NB4 (cell line): ENCODE data around the gene SPATA24.

ENCODE experiments used
- DNase-seq: peaks from one replicate; pipeline ENCODE4 v3.0.0; 2010; ENCODE audit warnings: low read depth
- H3K4me3 ChIP-seq: one replicate; pipeline ENCODE4 v1.5.1; 2011; ENCODE audit warnings: mild to moderate bottlenecking, low read depth, low read length, moderate library complexity
- CTCF ChIP-seq: IDR thresholded peaks from one replicate; pipeline ENCODE4 v1.5.1; 2012; ENCODE audit warnings: low read depth, low read length
- MYC ChIP-seq: IDR thresholded peaks from 2 replicates; pipeline ENCODE4 v1.6.1; 2011; ENCODE audit warnings: low read depth, low read length
- POLR2A ChIP-seq: IDR thresholded peaks from 2 replicates; pipeline ENCODE4 v1.6.1; 2011; ENCODE audit warnings: mild to moderate bottlenecking; ENCODE audit not compliant: insufficient read length; ENCODE audit errors: extremely low read depth
- TF ChIP-seq, protein P1 (sequence below): IDR thresholded peaks from 2 replicates; pipeline ENCODE4 v1.6.1; 2011; ENCODE audit warnings: low read depth, low read length

SPATA24 gene

DNA sequence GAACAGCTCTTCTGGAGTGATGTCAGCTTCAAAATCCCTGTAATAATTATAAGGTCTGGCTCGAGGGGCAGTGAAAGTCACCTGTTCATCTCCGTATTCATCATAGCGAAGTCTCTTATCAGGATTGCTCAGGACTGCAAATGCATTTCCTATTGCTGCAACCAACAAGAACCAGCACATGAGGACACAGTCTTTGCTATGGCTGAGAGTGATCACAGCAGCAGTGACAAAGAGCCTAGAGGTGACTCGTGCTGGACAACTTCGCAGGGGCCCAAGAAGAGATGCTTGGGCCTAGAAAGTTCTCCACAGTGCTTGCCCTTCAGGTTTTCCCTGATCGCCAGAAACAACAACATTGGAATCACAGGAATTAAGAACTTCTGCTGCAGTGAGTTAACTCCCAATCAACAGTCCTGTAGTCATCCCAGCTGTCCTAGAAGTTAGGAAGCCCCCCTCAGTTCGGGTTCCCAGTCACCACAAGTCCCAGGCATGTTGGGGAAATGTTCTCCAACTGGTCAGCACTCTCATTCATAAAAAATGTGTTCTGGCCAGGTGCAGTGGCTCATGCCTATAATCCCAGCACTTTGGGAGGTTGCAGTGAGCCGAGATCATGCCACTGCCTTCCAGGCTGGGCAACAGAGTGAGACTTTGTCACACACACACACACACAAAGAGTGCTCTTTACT lies 22.5 kb upstream of the SPATA24 start:
- no peak overlapping the region for H3K4me3 ChIP-seq
- DNase-seq, result no peak
- no peak for TF ChIP-seq CTCF
- TF ChIP-seq POLR2A, result no peak
- TF ChIP-seq MYC, result no peak
- TF ChIP-seq, protein P1, sequence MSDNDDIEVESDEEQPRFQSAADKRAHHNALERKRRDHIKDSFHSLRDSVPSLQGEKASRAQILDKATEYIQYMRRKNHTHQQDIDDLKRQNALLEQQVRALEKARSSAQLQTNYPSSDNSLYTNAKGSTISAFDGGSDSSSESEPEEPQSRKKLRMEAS, result no peak

- no peak overlapping the region for H3K4me3 ChIP-seq
- TF ChIP-seq CTCF, result no peak
- TF ChIP-seq, protein P1, result no peak
- no peak for TF ChIP-seq MYC
- no peak for TF ChIP-seq POLR2A
- DNase-seq, result no peak
Observed at GRCh38 chr5:139425497-139425896, 21.6 kb upstream of the SPATA24 start.

DNA sequence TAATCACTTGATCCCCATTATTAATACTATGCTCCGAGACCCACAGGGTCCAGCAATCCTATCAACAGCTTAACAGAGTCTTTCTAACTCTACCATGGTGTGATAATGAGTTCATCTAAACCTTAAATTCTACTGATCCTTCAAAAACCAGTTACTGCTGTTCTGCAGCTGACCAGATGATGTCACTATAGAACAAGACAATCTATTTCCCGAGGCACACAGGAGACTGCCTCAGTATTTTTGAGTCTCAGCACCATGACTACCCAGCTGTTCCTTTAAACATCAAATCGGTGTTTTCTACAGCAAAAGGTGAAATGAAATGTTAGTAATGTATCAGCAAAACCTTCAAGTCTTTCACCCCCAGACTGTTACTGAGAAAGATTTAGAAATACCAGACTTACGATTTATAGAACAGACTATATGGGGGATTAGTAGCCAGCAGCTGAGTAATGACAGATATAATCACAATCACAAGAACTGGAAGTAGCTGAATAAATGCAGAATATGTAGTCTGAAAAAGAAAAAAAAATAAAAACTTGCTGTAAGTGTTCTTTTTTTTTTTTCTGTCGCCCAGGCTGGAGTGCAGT lies 18.5 kb upstream of the SPATA24 start:
- peak; percentile 77 for DNase-seq
- H3K4me3 ChIP-seq, result no peak overlapping the region
- TF ChIP-seq MYC (no peak), POLR2A (no peak), CTCF (peak; percentile 84)
- TF ChIP-seq, protein P1, result peak; percentile 58

- no peak overlapping the region for H3K4me3 ChIP-seq
- no peak for DNase-seq
- TF ChIP-seq, protein P1, result no peak
- TF ChIP-seq CTCF (no peak), MYC (no peak), POLR2A (no peak)
Observed at GRCh38 chr5:139419226-139420192, 15.6 kb upstream of the SPATA24 start.

- H3K4me3 ChIP-seq, result no peak overlapping the region
- no peak for DNase-seq
- no peak for TF ChIP-seq POLR2A
- TF ChIP-seq, protein P1, result no peak
- no peak for TF ChIP-seq MYC
- no peak for TF ChIP-seq CTCF
Observed at GRCh38 chr5:139418793-139419192, 14.9 kb upstream of the SPATA24 start.
